ENCODE data around the gene KCNQ5. TPM values are rescaled to one million over a fixed set of nuclear protein-coding genes. Genes with fewer than 3 reads are reported as not detected.

KCNQ5 gene
- total RNA-seq, 1 experiment from 2014 or later: 0.07 TPM

DNA sequence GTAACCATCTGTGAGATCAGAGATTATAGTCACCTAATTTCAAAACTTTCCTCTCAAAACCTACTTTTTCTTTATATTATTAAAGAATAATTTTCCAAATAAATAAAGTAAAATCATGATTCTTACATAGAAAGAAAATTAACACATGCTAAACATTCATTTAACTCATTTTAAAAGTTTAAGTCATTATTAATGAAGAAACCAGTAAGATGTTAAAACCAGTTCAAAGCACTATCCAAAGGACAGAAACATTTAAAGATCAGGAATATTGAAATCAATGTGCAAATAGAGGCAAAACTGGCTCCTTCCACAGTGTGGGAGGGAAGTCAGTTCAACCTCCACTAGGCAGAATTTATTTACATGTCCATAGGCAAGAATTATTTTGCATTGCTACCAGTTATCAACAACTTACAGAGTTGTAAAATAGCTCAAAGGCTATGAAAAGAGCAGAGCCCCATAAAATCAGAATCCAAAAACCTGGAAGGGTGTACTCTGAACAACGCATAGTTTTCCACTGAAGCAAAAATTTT, 456.5 kb downstream of the KCNQ5 start:
- H3K18ac ChIP-seq (ENCODE audit: insufficient read length, low read depth, low read length): no peak overlapping the region
- H3K9me3 ChIP-seq (ENCODE audit: control insufficient read depth, low read depth, low read length): no peaks in the 10 kb centered on the region
- Mint-ChIP-seq H3K27ac (no peak overlapping the region), H3K4me1 (peaks cover 26 to 43% of the 10 kb centered on the region in 2 experiments), H3K36me3 (ENCODE audit: insufficient read depth in 1 of 3, low read depth in 3 of 3) (no peaks in the 10 kb centered on the region; a peak in 1 of 7 replicates), H3K4me3 (no peak overlapping the region), H3K27me3 (ENCODE audit: low read depth) (no peaks in the 10 kb centered on the region), H3K9me3 (no peaks in the 10 kb centered on the region)
- no CpG with 5 or more reads among the region's 1 CpG for WGBS (ENCODE audit: extremely low coverage, insufficient read length, low lambda C conversion rate)
- no peaks in the 10 kb centered on the region for H3K79me1 ChIP-seq (ENCODE audit: insufficient read depth, low read depth, low read length, poor library complexity, severe bottlenecking)
- H3K4me1 ChIP-seq (ENCODE audit: insufficient read depth, low read length): peaks cover 15% of the 10 kb centered on the region
- no peaks in the 10 kb centered on the region for H3K79me2 ChIP-seq (ENCODE audit: insufficient read depth, low read length)
- no peak overlapping the region for H3K4ac ChIP-seq (ENCODE audit: low read depth, low read length)
- no peak overlapping the region for H2BK5ac ChIP-seq (ENCODE audit: insufficient read length, low read length)
- H3K23me2 ChIP-seq (ENCODE audit: insufficient read length, low read depth, low read length, poor library complexity, severe bottlenecking): no peaks in the 10 kb centered on the region
- H4K91ac ChIP-seq (ENCODE audit: insufficient read length, low read depth, low read length): no peak overlapping the region
- H3K9ac ChIP-seq (ENCODE audit: extremely low read depth, insufficient read length, low read length): no peak overlapping the region
- no peak overlapping the region for H3K27ac ChIP-seq (ENCODE audit: insufficient read length, low read depth, low read length)
- H3K4me2 ChIP-seq (ENCODE audit: insufficient read depth, insufficient read length, low read length): no peak overlapping the region
- no peaks in the 10 kb centered on the region for H4K20me1 ChIP-seq (ENCODE audit: control insufficient read depth, insufficient read depth, insufficient read length)
- H2AK5ac ChIP-seq (ENCODE audit: insufficient read length, low read length): no peak overlapping the region
- no peak for TF ChIP-seq CTCF (conservative IDR thresholded peaks at IDR 0.05)
- H3T11ph ChIP-seq (ENCODE audit: low read length): no peak overlapping the region
- H2AFZ ChIP-seq (ENCODE audit: low read length): no peak overlapping the region
- H4K5ac ChIP-seq (ENCODE audit: insufficient read length, low read depth, low read length): no peak overlapping the region
- H2BK12ac ChIP-seq (ENCODE audit: insufficient read length, low read depth, low read length): no peak overlapping the region
- H3K14ac ChIP-seq (ENCODE audit: insufficient read depth, low read length): no peak overlapping the region
- H3K56ac ChIP-seq (ENCODE audit: insufficient read length, low read depth, low read length): no peak overlapping the region
- no peaks in the 10 kb centered on the region for H3K27me3 ChIP-seq (ENCODE audit: insufficient read depth, low read length)
- no peak overlapping the region for H2BK120ac ChIP-seq (ENCODE audit: low read depth, low read length, poor library complexity, severe bottlenecking)
- H4K8ac ChIP-seq (replicated peaks; ENCODE audit: insufficient read length, low read depth, low read length): no peak overlapping the region
- DNase-seq: no peak
- no peak overlapping the region for H2BK20ac ChIP-seq (ENCODE audit: low read depth, low read length, poor library complexity, severe bottlenecking)
- H3K23ac ChIP-seq (ENCODE audit: insufficient read length, low read depth, low read length): no peak overlapping the region
- H2BK15ac ChIP-seq (ENCODE audit: low read depth, low read length): no peak overlapping the region

Measured in H9 (cell line).